Peyer's patch (tissue), 4 donors: ENCODE results near the gene C2CD4C. TPM values are rescaled to one million over a fixed set of nuclear protein-coding genes. Genes with fewer than 3 reads are reported as not detected.

Experiments used
- DNase-seq, 3 donors: peaks; one replicate each; pipeline ENCODE4 v3.0.0-alpha.2; 2017 to 2019
- H3K27ac ChIP-seq, 4 donors: fragments of 200-600 bp; sonication (generic); one replicate each; pipeline ENCODE4 v1.5.1; 2016 to 2019
- H3K27me3 ChIP-seq, 2 donors: fragments of 200-600 bp; sonication (generic); one replicate each; pipeline ENCODE4 v1.5.1; 2019
- H3K36me3 ChIP-seq, 3 donors: fragments of 200-600 bp; sonication (generic); one replicate each; pipeline ENCODE4 v1.5.1; 2016 to 2019
- H3K4me1 ChIP-seq, 4 donors: fragments of 200-600 bp; sonication (generic); one replicate each; pipeline ENCODE4 v1.5.1; 2016 to 2019
- H3K4me3 ChIP-seq, 4 donors: fragments of 200-600 bp; sonication (generic); 1 replicate in 3 of 4; 2 replicates in 1 of 4; pipeline ENCODE4 v1.5.1; 2016 to 2019; ENCODE audit warnings: mild to moderate bottlenecking in 1 of 4
- H3K9me3 ChIP-seq, 4 donors: fragments of 200-600 bp; sonication (generic); one replicate each; pipeline ENCODE4 v1.5.1; 2016 to 2019; ENCODE audit warnings: mild to moderate bottlenecking in 1 of 4
- CTCF ChIP-seq, 6 experiments: fragments of 450-650 bp in 4 of 6; fragments of 200-600 bp in 2 of 6; sonication (generic) in 1 of 6; IDR thresholded peaks; one replicate each; pipeline ENCODE4 v1.5.1; 2017 to 2019; ENCODE audit warnings: antibody characterized with exemption in 6 of 6, mild to moderate bottlenecking in 3 of 6, moderate library complexity in 1 of 6
- POLR2A ChIP-seq, 2 donors: fragments of 450-650 bp; IDR thresholded peaks; one replicate each; pipeline ENCODE4 v1.5.1; 2017; ENCODE audit warnings: antibody characterized with exemption in 2 of 2, mild to moderate bottlenecking in 2 of 2, moderate library complexity in 2 of 2
- total RNA-seq, 4 donors: library from RNA; depleted of rRNA; stranded (reverse); fragments of >200 nt; gene quantifications; one replicate each; pipeline ENCODE4 v1.1.0, GENCODE V29; 2016

The C2CD4C gene
- total RNA-seq, 4 donors from 2014 or later = 0.47 to 0.80 TPM; not detected in 2

GRCh38 chr19:377801-378581 is 31.0 kb downstream of the C2CD4C start:
- TF ChIP-seq CTCF (IDR thresholded peaks at IDR 0.05) = no peak
- TF ChIP-seq POLR2A (IDR thresholded peaks at IDR 0.05) = no peak
- no peaks in the 10 kb centered on the region for H3K27me3 ChIP-seq
- no peaks in the 10 kb centered on the region for H3K36me3 ChIP-seq
- no peak overlapping the region for H3K27ac ChIP-seq
- DNase-seq = peak in 2 of 3 donors; percentile 6 to 35
- H3K4me3 ChIP-seq = no peak overlapping the region
- H3K9me3 ChIP-seq = no peaks in the 10 kb centered on the region
- H3K4me1 ChIP-seq = no peaks in the 10 kb centered on the region

- Histone ChIP-seq H3K9me3 (no peaks in the 10 kb centered on the region), H3K4me3 (no peak overlapping the region), H3K36me3 (no peaks in the 10 kb centered on the region), H3K27me3 (no peaks in the 10 kb centered on the region), H3K27ac (no peak overlapping the region), H3K4me1 (no peaks in the 10 kb centered on the region)
- DNase-seq = peak in 1 of 3 donors; percentile 32
- TF ChIP-seq POLR2A (IDR thresholded peaks at IDR 0.05) = no peak
- TF ChIP-seq CTCF (IDR thresholded peaks at IDR 0.05) = no peak
Observed at GRCh38 chr19:376111-376470, 32.9 kb downstream of the C2CD4C start.

- no peaks in the 10 kb centered on the region for H3K4me1 ChIP-seq
- no peaks in the 10 kb centered on the region for H3K27me3 ChIP-seq
- H3K27ac ChIP-seq = no peak overlapping the region
- no peaks in the 10 kb centered on the region for H3K36me3 ChIP-seq
- H3K9me3 ChIP-seq = no peaks in the 10 kb centered on the region
- H3K4me3 ChIP-seq = no peak overlapping the region
- DNase-seq = peak in 1 of 3 donors; percentile 34
- TF ChIP-seq CTCF (IDR thresholded peaks at IDR 0.05) (no peak), POLR2A (IDR thresholded peaks at IDR 0.05) (no peak)
Observed at GRCh38 chr19:375395-376110, 33.4 kb downstream of the C2CD4C start.

- Histone ChIP-seq H3K4me1 (no peaks in the 10 kb centered on the region), H3K27me3 (no peaks in the 10 kb centered on the region), H3K9me3 (no peaks in the 10 kb centered on the region), H3K4me3 (no peak overlapping the region), H3K27ac (no peak overlapping the region), H3K36me3 (no peaks in the 10 kb centered on the region)
- peak in 1 of 3 donors; percentile 28 for DNase-seq
- TF ChIP-seq CTCF (IDR thresholded peaks at IDR 0.05) = no peak
- TF ChIP-seq POLR2A (IDR thresholded peaks at IDR 0.05) = no peak
Observed at GRCh38 chr19:374886-375235, 34.1 kb downstream of the C2CD4C start.

GRCh38 chr19:374183-374885 is 34.6 kb downstream of the C2CD4C start:
- no peak for DNase-seq
- H3K27ac ChIP-seq = no peak overlapping the region
- H3K27me3 ChIP-seq = no peaks in the 10 kb centered on the region
- no peaks in the 10 kb centered on the region for H3K9me3 ChIP-seq
- no peaks in the 10 kb centered on the region for H3K36me3 ChIP-seq
- TF ChIP-seq POLR2A (IDR thresholded peaks at IDR 0.05) (no peak), CTCF (IDR thresholded peaks at IDR 0.05) (no peak)
- no peaks in the 10 kb centered on the region for H3K4me1 ChIP-seq
- no peak overlapping the region for H3K4me3 ChIP-seq
